Calu3 (cell line): ENCODE results near the gene REELD1. TPM values are rescaled to one million over a fixed set of nuclear protein-coding genes. Genes with fewer than 3 reads are reported as not detected.

Source experiments
- BruUV-seq: library from RNA; stranded (reverse); fragments of 400-500 nt; replicated peaks from 2 replicates; lab custom pipeline; 2021; lab: Mats Ljungman, UMichigan
- CTCF ChIA-PET: fragments of 300-600 bp; sonication (Branson Sonifier 250); formaldehyde crosslinking; loops from one replicate; lab custom pipeline; 2022; ENCODE audit warnings: antibody characterized with exemption; lab: Charles Lee
- DNase-seq: peaks from one replicate; pipeline ENCODE4 v3.0.0; 2022
- H3K27ac Mint-ChIP-seq: one replicate; pipeline ENCODE4 v1.8.0; 2022; ENCODE audit warnings: mixed read lengths; ENCODE audit not compliant: unreplicated experiment
- H3K27me3 Mint-ChIP-seq: one replicate; pipeline ENCODE4 v1.8.0; 2022; ENCODE audit warnings: mixed read lengths; ENCODE audit not compliant: unreplicated experiment
- H3K36me3 Mint-ChIP-seq: one replicate; pipeline ENCODE4 v1.8.0; 2022; ENCODE audit warnings: mild to moderate bottlenecking, moderate library complexity, mixed read lengths; ENCODE audit not compliant: insufficient read depth, unreplicated experiment
- H3K4me1 Mint-ChIP-seq: one replicate; pipeline ENCODE4 v1.8.0; 2022; ENCODE audit warnings: mild to moderate bottlenecking, low read depth, mixed read lengths; ENCODE audit not compliant: unreplicated experiment
- H3K4me3 Mint-ChIP-seq: one replicate; pipeline ENCODE4 v1.8.0; 2022; ENCODE audit warnings: mild to moderate bottlenecking, low read depth, moderate library complexity, mixed read lengths; ENCODE audit not compliant: unreplicated experiment
- H3K9me3 Mint-ChIP-seq: one replicate; pipeline ENCODE4 v1.8.0; 2022; ENCODE audit warnings: low read depth, mixed read lengths; ENCODE audit not compliant: unreplicated experiment
- intact Hi-C: fragments of 100-400 bp; cut with micrococcal nuclease; formaldehyde crosslinking; loops from one replicate; pipeline ENCODE4 v1.10.0; 2022; ENCODE audit not compliant: unreplicated experiment
- total RNA-seq: library from RNA; stranded (reverse); gene quantifications from 2 replicates; pipeline ENCODE4 v1.2.3, GENCODE V29; 2022
- TF ChIP-seq, protein P1 (sequence below): fragments of 200-600 bp; IDR thresholded peaks from one replicate; pipeline ENCODE4 v1.8.0; 2022; ENCODE audit warnings: antibody characterized with exemption; ENCODE audit not compliant: unreplicated experiment

The REELD1 gene
- total RNA-seq, 1 experiment from 2014 or later, result not detected

DNA sequence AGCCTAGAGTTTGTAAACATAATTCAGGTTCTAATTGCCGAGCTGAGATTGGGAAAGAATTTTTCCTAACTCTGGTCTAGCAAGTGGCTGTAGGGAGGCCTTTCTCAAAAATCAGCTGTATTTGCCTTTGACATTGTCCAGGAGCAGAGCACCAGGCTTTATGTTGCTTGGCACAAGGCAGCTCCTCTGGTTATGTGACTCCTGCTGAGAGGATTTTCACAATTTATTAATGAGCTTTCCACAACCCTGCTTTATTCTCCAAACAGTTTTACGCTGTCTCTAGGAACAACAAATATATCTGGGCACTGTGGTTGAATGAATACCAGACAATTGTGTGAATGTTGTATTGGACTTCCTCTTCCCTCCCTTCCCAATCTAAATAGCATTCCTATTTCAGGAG lies 23.9 kb upstream of the REELD1 start:
- Mint-ChIP-seq H3K9me3 (no peaks in the 10 kb centered on the region), H3K27ac (no peak overlapping the region), H3K36me3 (peaks cover 6% of the 10 kb centered on the region), H3K4me1 (no peaks in the 10 kb centered on the region), H3K27me3 (no peaks in the 10 kb centered on the region), H3K4me3 (no peak overlapping the region)
- CTCF ChIA-PET, result no interaction called here
- intact Hi-C loops, result no loop called here
- TF ChIP-seq, protein P1, sequence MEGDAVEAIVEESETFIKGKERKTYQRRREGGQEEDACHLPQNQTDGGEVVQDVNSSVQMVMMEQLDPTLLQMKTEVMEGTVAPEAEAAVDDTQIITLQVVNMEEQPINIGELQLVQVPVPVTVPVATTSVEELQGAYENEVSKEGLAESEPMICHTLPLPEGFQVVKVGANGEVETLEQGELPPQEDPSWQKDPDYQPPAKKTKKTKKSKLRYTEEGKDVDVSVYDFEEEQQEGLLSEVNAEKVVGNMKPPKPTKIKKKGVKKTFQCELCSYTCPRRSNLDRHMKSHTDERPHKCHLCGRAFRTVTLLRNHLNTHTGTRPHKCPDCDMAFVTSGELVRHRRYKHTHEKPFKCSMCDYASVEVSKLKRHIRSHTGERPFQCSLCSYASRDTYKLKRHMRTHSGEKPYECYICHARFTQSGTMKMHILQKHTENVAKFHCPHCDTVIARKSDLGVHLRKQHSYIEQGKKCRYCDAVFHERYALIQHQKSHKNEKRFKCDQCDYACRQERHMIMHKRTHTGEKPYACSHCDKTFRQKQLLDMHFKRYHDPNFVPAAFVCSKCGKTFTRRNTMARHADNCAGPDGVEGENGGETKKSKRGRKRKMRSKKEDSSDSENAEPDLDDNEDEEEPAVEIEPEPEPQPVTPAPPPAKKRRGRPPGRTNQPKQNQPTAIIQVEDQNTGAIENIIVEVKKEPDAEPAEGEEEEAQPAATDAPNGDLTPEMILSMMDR, result no peak
- DNase-seq, result no peak
- no TSS peak for BruUV-seq

DNA sequence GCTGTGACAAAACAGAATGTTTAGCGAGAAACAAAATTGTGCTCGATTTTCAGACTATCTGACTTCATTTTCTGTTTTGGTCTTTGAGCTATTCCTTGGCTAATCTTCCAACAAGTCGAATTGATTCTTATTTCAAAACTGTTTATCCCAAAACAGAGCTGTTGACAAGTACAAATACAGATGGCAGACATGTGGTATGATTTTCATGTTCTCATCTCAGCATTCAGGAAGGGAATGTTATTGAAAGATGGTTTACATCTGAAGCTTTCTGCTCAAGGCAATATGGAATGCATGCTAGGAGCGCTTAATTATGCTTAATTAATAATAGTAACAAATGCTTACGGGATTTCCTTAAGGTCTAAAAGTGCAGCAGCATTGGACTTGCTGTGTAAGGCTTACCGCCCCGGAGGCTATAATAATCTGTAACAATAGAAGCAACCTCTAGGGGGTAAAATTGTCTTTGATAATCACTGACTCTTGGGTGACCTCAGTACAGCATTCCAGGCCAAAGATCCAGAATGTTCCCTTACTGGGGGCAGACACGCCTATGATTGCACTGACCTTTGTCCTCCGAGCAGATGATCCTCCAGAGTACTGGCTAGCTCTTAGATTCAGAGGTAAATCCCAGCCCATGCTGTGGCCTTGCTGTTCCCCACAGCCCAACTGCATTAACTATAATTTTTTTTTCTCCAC lies 22.4 kb upstream of the REELD1 start:
- no peaks in the 10 kb centered on the region for H3K9me3 Mint-ChIP-seq
- TF ChIP-seq, protein P1, result no peak
- no peaks in the 10 kb centered on the region for H3K27me3 Mint-ChIP-seq
- peaks cover 6% of the 10 kb centered on the region for H3K36me3 Mint-ChIP-seq
- intact Hi-C loops, result no loop called here
- BruUV-seq, result no TSS peak
- no peak overlapping the region for H3K27ac Mint-ChIP-seq
- H3K4me3 Mint-ChIP-seq, result no peak overlapping the region
- DNase-seq, result no peak
- H3K4me1 Mint-ChIP-seq, result no peaks in the 10 kb centered on the region
- CTCF ChIA-PET, result no interaction called here

DNA sequence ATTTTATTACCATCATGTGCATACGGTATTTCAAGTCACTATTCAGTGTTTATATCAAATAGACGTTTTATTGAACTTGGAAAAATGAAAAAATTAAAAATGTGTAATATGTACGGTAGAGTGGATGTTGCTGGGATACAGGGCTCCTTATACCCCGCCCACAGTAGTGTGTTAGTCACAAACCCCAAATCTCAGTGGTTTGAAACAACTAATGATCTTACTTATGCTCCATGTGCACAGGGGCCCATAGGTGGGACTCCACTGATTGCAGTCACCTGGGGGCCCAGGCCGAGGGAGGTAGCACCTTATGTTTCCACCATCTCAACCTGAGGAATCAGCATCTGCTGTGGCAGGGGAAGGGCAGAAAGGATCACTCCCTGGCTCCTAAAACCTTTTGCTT lies 20.7 kb upstream of the REELD1 start:
- TF ChIP-seq, protein P1, result no peak
- Mint-ChIP-seq H3K9me3 (no peaks in the 10 kb centered on the region), H3K4me1 (no peaks in the 10 kb centered on the region), H3K27ac (no peak overlapping the region), H3K36me3 (peaks cover 6% of the 10 kb centered on the region), H3K27me3 (no peaks in the 10 kb centered on the region), H3K4me3 (no peak overlapping the region)
- DNase-seq, result no peak
- CTCF ChIA-PET, result no interaction called here
- intact Hi-C loops, result no loop called here
- BruUV-seq, result no TSS peak

DNA sequence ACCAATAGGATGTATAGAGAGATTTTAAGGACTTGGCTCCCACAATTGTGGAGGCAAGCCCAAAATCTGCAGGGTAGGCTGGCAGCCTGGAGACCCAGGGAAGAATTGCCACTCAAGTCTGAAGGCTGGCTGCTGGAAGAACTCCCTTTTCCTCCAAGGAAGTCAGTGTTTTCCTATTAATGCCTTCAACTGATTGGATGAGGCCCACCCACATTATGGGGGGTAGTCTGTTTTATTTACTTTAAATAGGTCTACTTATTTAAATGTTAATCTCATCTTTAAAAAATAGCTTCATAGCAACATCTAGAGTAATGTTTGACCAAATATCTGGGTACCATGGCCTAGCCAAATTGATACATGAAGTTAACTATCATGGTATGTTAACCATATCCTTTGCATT lies 20.1 kb upstream of the REELD1 start:
- TF ChIP-seq, protein P1, result no peak
- Mint-ChIP-seq H3K36me3 (peaks cover 6% of the 10 kb centered on the region), H3K9me3 (no peaks in the 10 kb centered on the region), H3K4me3 (no peak overlapping the region), H3K4me1 (no peaks in the 10 kb centered on the region), H3K27me3 (no peaks in the 10 kb centered on the region), H3K27ac (no peak overlapping the region)
- no peak for DNase-seq
- CTCF ChIA-PET, result no interaction called here
- BruUV-seq, result no TSS peak
- intact Hi-C loops, result no loop called here
